Left ventricle myocardium inferior (tissue), 1 donor: Measurements from ENCODE around the gene POLN. TPM values are rescaled to one million over a fixed set of nuclear protein-coding genes. Genes with fewer than 3 reads are reported as not detected.

Source experiments
- DNase-seq: peaks from one replicate; pipeline ENCODE4 v3.0.0-alpha.2; 2020
- H3K27ac ChIP-seq: fragments of 200-600 bp; replicated peaks from 2 replicates; pipeline ENCODE4 v1.8.0; 2021
- H3K27me3 ChIP-seq: fragments of 200-600 bp; 2 replicates; pipeline ENCODE4 v1.8.0; 2021; ENCODE audit warnings: low read depth
- H3K36me3 ChIP-seq: fragments of 200-600 bp; 2 replicates; pipeline ENCODE4 v1.8.0; 2021
- H3K4me1 ChIP-seq: fragments of 200-600 bp; 2 replicates; pipeline ENCODE4 v1.8.0; 2021
- H3K4me3 ChIP-seq: fragments of 200-600 bp; 2 replicates; pipeline ENCODE4 v1.8.0; 2021; ENCODE audit warnings: mild to moderate bottlenecking, moderate library complexity
- H3K9me3 ChIP-seq: fragments of 200-600 bp; replicated peaks from 2 replicates; pipeline ENCODE4 v1.8.0; 2021
- CTCF ChIP-seq: fragments of 200-600 bp; IDR thresholded peaks from 2 replicates; pipeline ENCODE4 v1.8.0; 2021; ENCODE audit warnings: antibody characterized with exemption, mild to moderate bottlenecking, borderline replicate concordance
- intact Hi-C: fragments of 100-400 bp; cut with micrococcal nuclease; formaldehyde crosslinking; loops from one replicate; pipeline ENCODE4 v1.11.0; 2022
- total RNA-seq: library from RNA; stranded (reverse); fragmentation: NEBNext Ultra II Directional; extraction: Animal tissue kit (Norgen Biotek cat#: 25700); gene quantifications from one replicate; pipeline ENCODE4 v1.2.1, GENCODE V29; 2021
- donor health status: DM: no; HTN: yes; CAD: no; lungs with severe emphysema.

Gene POLN
- total RNA-seq, 1 donor from 2014 or later: 2.2 TPM

GRCh38 chr4:2069986-2070385 lies 171.9 kb downstream of the POLN start:
- H3K4me3 ChIP-seq: no peak overlapping the region
- DNase-seq: no peak
- intact Hi-C loops: no loop called here

GRCh38 chr4:2069161-2069971 lies 172.6 kb downstream of the POLN start:
- no peak for TF ChIP-seq CTCF
- DNase-seq: no peak
- H3K27me3 ChIP-seq: peaks cover 52% of the 10 kb centered on the region

More at GRCh38 chr4:2069986-2070385, 171.9 kb downstream of the POLN start:
- Histone ChIP-seq H3K27me3 (peaks cover 46% of the 10 kb centered on the region), H3K27ac (no peak overlapping the region), H3K4me1 (no peaks in the 10 kb centered on the region), H3K36me3 (no peaks in the 10 kb centered on the region), H3K9me3 (no peaks in the 10 kb centered on the region)
- TF ChIP-seq CTCF: no peak

GRCh38 chr4:2068566-2068965 lies 173.4 kb downstream of the POLN start:
- no peak for DNase-seq
- Histone ChIP-seq H3K27ac (no peak overlapping the region), H3K36me3 (no peaks in the 10 kb centered on the region), H3K4me3 (no peak overlapping the region), H3K4me1 (no peaks in the 10 kb centered on the region), H3K9me3 (no peaks in the 10 kb centered on the region), H3K27me3 (peaks cover 54% of the 10 kb centered on the region)
- intact Hi-C loops: no loop called here
- no peak for TF ChIP-seq CTCF

More at GRCh38 chr4:2069161-2069971, 172.6 kb downstream of the POLN start:
- Histone ChIP-seq H3K4me1 (no peaks in the 10 kb centered on the region), H3K9me3 (no peaks in the 10 kb centered on the region), H3K36me3 (no peaks in the 10 kb centered on the region), H3K4me3 (no peak overlapping the region), H3K27ac (no peak overlapping the region)
- intact Hi-C loops: no loop called here

GRCh38 chr4:2068198-2068470 lies 173.8 kb downstream of the POLN start:
- no peak for TF ChIP-seq CTCF
- Histone ChIP-seq H3K4me3 (no peak overlapping the region), H3K9me3 (no peaks in the 10 kb centered on the region), H3K27ac (no peak overlapping the region), H3K27me3 (peaks cover 58% of the 10 kb centered on the region), H3K4me1 (no peaks in the 10 kb centered on the region), H3K36me3 (no peaks in the 10 kb centered on the region)
- DNase-seq: no peak
- intact Hi-C loops: no loop called here

GRCh38 chr4:2067446-2068197 lies 174.3 kb downstream of the POLN start:
- Histone ChIP-seq H3K36me3 (no peaks in the 10 kb centered on the region), H3K4me3 (no peak overlapping the region), H3K27me3 (peaks cover 62% of the 10 kb centered on the region), H3K27ac (no peak overlapping the region), H3K4me1 (no peaks in the 10 kb centered on the region), H3K9me3 (no peaks in the 10 kb centered on the region)
- no peak for TF ChIP-seq CTCF
- intact Hi-C loops: no loop called here
- no peak for DNase-seq
